Measurements from ENCODE around the gene C7orf25.

C7orf25 gene

GRCh38 chr7:42869131-42870020, 42.5 kb downstream of the C7orf25 start:
- ATAC-seq (peak; percentile 100), DNase-seq (ENCODE audit: low spot score in 2 of 2) (peak; percentile 16 to 74)
- H3K4me3 Mint-ChIP-seq, result peak overlapping the region; percentile 33
- peaks cover 11% of the 10 kb centered on the region for H3K36me3 Mint-ChIP-seq
- H3K4me1 Mint-ChIP-seq, result peaks cover 25% of the 10 kb centered on the region
- peak overlapping the region; percentile 87 for H3K27ac Mint-ChIP-seq
- H3K9me3 Mint-ChIP-seq, result no peaks in the 10 kb centered on the region

GRCh38 chr7:42868480-42868879, 43.4 kb downstream of the C7orf25 start:
- H3K27ac Mint-ChIP-seq, result no peak overlapping the region
- peaks cover 11% of the 10 kb centered on the region for H3K36me3 Mint-ChIP-seq
- no peak for ATAC-seq
- DNase-seq (ENCODE audit: low spot score in 2 of 2), result no peak
- peaks cover 25% of the 10 kb centered on the region for H3K4me1 Mint-ChIP-seq
- peaks cover 3% of the 10 kb centered on the region for H3K9me3 Mint-ChIP-seq
- peak overlapping the region; percentile 33 for H3K4me3 Mint-ChIP-seq

All from stimulated activated effector memory CD8-positive, alpha-beta T cell treated with anti-CD3 and anti-CD28 coated beads, Interleukin-12 subunit alpha, Interleukin-12 subunit beta, amount 100 ng/mL, for 72 hours (primary cell).